GM18870 (cell line): ENCODE results near the gene OR2T2.
A peak's percentile ranks its signal among the peaks of the same experiment; 100 is the strongest.
"Not testable (repeated sequence)": the region's sequence is repeated elsewhere in the genome, so short reads cannot be mapped to it uniquely, and the experiment has no call there.

Experiments
- ATAC-seq: cut with Tn5 transposase; IDR thresholded peaks from one replicate; pipeline ENCODE4 v1.9.1; 2021; ENCODE audit warnings: moderate library complexity; ENCODE audit not compliant: unreplicated experiment

The OR2T2 gene

GRCh38 chr1:248449821-248450465, 4.5 kb downstream of the OR2T2 start:
- ATAC-seq = peak; percentile 7

- peak; percentile 70 for ATAC-seq
Observed at GRCh38 chr1:248450466-248451145, 5.2 kb downstream of the OR2T2 start.

- not testable (repeated sequence) for ATAC-seq
Observed at GRCh38 chr1:248453619-248454018, 8.2 kb downstream of the OR2T2 start.

GRCh38 chr1:248455045-248455444, 9.6 kb downstream of the OR2T2 start:
- not testable (repeated sequence) for ATAC-seq

- not testable (repeated sequence) for ATAC-seq
Observed at GRCh38 chr1:248456635-248457034, 11.2 kb downstream of the OR2T2 start.

- ATAC-seq = not testable (repeated sequence)
Observed at GRCh38 chr1:248459117-248459516, 13.7 kb downstream of the OR2T2 start.

GRCh38 chr1:248471154-248471553, 25.7 kb downstream of the OR2T2 start:
- no peak for ATAC-seq

- not testable (repeated sequence) for ATAC-seq
Observed at GRCh38 chr1:248472111-248472510, 26.7 kb downstream of the OR2T2 start.

- ATAC-seq = not testable (repeated sequence)
Observed at GRCh38 chr1:248473051-248473450, 27.6 kb downstream of the OR2T2 start, which contains the start of gene OR2T3. OR2T3 (plus strand) TSS chr1:248473351; CDS start chr1:248473351, 0 bp downstream.

GRCh38 chr1:248475660-248476059, 30.2 kb downstream of the OR2T2 start:
- peak; percentile 67 for ATAC-seq

GRCh38 chr1:248481686-248482579, 36.5 kb downstream of the OR2T2 start:
- peak; percentile 93 for ATAC-seq

GRCh38 chr1:248488289-248488688, 42.9 kb downstream of the OR2T2 start, which contains the start of gene OR2T5:
OR2T5 (plus strand) TSS chr1:248488589; CDS start chr1:248488589, 0 bp downstream.
- ATAC-seq = not testable (repeated sequence)

- ATAC-seq = not testable (repeated sequence)
Observed at GRCh38 chr1:248496661-248497060, 51.2 kb downstream of the OR2T2 start.

- not testable (repeated sequence) for ATAC-seq
Observed at GRCh38 chr1:248500305-248501035, 55.0 kb downstream of the OR2T2 start.
